ENCODE measurements around the gene SLC39A9.

GRCh38 chr14:69491193-69491592 lies 92.7 kb downstream of the SLC39A9 start:
- no peak for TF ChIP-seq DDIT3 (CRISPR knock-in tag; IDR thresholded peaks at IDR 0.05)
- TF ChIP-seq ZNF362 (CRISPR knock-in tag; IDR thresholded peaks at IDR 0.05; ENCODE audit: borderline replicate concordance) = no peak
- TF ChIP-seq SMAD3 (CRISPR knock-in tag; IDR thresholded peaks at IDR 0.05) = no peak
- no peak for TF ChIP-seq ZNF280D (CRISPR knock-in tag; IDR thresholded peaks at IDR 0.05)
- no peak for TF ChIP-seq NBN (conservative IDR thresholded peaks at IDR 0.05)
- TF ChIP-seq CTCF (CRISPR knock-in tag; IDR thresholded peaks at IDR 0.05) = no peak
- TF ChIP-seq CREB1 (IDR thresholded peaks at IDR 0.05) = no peak
- no peak for TF ChIP-seq CREB1 (CRISPR knock-in tag; IDR thresholded peaks at IDR 0.05)
- TF ChIP-seq HDAC6 (IDR thresholded peaks at IDR 0.05; ENCODE audit: low read depth, low read length) = no peak
- no peak for TF ChIP-seq ZNF510 (CRISPR knock-in tag; IDR thresholded peaks at IDR 0.05; ENCODE audit: low read depth)
- TF ChIP-seq SNAPC5 (CRISPR knock-in tag; IDR thresholded peaks at IDR 0.05; ENCODE audit: borderline replicate concordance) = no peak
- TF ChIP-seq SIX1 (CRISPR knock-in tag; IDR thresholded peaks at IDR 0.05; ENCODE audit: borderline replicate concordance) = no peak

All from HepG2 (cell line).